ENCODE data around the gene PVALEF. TPM values are rescaled to one million over a fixed set of nuclear protein-coding genes. Genes with fewer than 3 reads are reported as not detected.

PVALEF gene
- total RNA-seq, 1 donor: not detected

- H3K4me3 ChIP-seq (ENCODE audit: low read depth, low read length): no peak overlapping the region
- TF ChIP-seq, protein P1, sequence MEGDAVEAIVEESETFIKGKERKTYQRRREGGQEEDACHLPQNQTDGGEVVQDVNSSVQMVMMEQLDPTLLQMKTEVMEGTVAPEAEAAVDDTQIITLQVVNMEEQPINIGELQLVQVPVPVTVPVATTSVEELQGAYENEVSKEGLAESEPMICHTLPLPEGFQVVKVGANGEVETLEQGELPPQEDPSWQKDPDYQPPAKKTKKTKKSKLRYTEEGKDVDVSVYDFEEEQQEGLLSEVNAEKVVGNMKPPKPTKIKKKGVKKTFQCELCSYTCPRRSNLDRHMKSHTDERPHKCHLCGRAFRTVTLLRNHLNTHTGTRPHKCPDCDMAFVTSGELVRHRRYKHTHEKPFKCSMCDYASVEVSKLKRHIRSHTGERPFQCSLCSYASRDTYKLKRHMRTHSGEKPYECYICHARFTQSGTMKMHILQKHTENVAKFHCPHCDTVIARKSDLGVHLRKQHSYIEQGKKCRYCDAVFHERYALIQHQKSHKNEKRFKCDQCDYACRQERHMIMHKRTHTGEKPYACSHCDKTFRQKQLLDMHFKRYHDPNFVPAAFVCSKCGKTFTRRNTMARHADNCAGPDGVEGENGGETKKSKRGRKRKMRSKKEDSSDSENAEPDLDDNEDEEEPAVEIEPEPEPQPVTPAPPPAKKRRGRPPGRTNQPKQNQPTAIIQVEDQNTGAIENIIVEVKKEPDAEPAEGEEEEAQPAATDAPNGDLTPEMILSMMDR (IDR thresholded peaks at IDR 0.05; ENCODE audit: insufficient read depth, low read depth, low read length): no peak
- no peak for DNase-seq (ENCODE audit: low read depth)
These were observed 16.5 kb downstream of the PVALEF start for GRCh38 chr17:81181811-81182185.

GRCh38 chr17:81182596-81182995, 17.3 kb downstream of the PVALEF start:
- TF ChIP-seq, protein P1 (IDR thresholded peaks at IDR 0.05; ENCODE audit: insufficient read depth, low read depth, low read length): no peak
- DNase-seq (ENCODE audit: low read depth): no peak

GRCh38 chr17:81183316-81183715, 18.0 kb downstream of the PVALEF start:
- no peak for DNase-seq (ENCODE audit: low read depth)
- TF ChIP-seq, protein P1 (IDR thresholded peaks at IDR 0.05; ENCODE audit: insufficient read depth, low read depth, low read length): no peak
- no peak overlapping the region for H3K4me3 ChIP-seq (ENCODE audit: low read depth, low read length)

More at GRCh38 chr17:81182596-81182995, 17.3 kb downstream of the PVALEF start:
- H3K4me3 ChIP-seq (ENCODE audit: low read depth, low read length): no peak overlapping the region

DNA sequence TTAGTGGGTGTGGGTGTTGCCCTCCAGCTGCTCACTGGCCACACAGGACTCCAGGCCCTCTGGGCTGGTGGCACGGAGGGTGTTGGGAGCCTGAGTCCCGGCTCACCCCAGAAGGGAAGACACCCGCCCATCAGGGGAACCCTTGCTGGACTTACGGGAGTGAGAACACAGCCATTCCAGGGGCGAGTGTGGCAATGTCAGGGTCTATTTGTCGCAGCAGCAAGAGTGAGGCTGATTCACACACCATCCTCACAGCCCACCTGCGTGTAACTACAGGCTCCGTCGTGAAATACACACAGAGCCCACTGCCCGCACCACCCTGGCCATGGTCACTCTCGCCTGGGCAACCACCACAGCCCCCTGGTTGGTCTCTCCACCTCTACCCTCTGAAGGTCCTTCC, 18.5 kb downstream of the PVALEF start:
- H3K4me3 ChIP-seq (ENCODE audit: low read depth, low read length): no peak overlapping the region
- DNase-seq (ENCODE audit: low read depth): no peak

DNA sequence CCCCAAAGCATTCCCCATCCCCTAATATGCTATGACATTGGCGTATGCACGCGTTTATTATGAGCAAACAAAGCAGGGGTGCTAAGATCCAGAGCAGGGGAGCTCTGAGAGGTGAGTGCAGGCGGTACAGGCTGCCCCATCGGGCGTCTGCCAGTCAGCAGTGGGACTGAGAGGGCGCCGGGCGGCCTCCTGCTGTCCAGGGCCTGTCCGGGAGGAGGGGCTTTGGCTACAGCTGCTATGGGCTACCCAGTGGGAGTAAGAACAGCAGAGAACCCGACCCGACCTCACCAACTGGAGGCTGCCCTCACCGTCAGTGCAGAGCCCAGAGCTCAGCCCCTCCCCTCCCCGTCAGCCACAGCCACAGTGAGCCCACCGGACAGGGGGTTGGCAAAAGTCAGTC, 19.2 kb downstream of the PVALEF start:
- H3K4me3 ChIP-seq (ENCODE audit: low read depth, low read length): no peak overlapping the region
- no peak for DNase-seq (ENCODE audit: low read depth)
- TF ChIP-seq, protein P1 (IDR thresholded peaks at IDR 0.05; ENCODE audit: insufficient read depth, low read depth, low read length): no peak

More for the DNA sequence above, 18.5 kb downstream of the PVALEF start:
- TF ChIP-seq, protein P1 (IDR thresholded peaks at IDR 0.05; ENCODE audit: insufficient read depth, low read depth, low read length): no peak

GRCh38 chr17:81186203-81186602, 20.9 kb downstream of the PVALEF start:
- no peak for DNase-seq (ENCODE audit: low read depth)
- no peak overlapping the region for H3K4me3 ChIP-seq (ENCODE audit: low read depth, low read length)

GRCh38 chr17:81187120-81187519, 21.8 kb downstream of the PVALEF start:
- TF ChIP-seq, protein P1 (IDR thresholded peaks at IDR 0.05; ENCODE audit: insufficient read depth, low read depth, low read length): no peak

More at GRCh38 chr17:81186203-81186602, 20.9 kb downstream of the PVALEF start:
- TF ChIP-seq, protein P1 (IDR thresholded peaks at IDR 0.05; ENCODE audit: insufficient read depth, low read depth, low read length): no peak

More at GRCh38 chr17:81187120-81187519, 21.8 kb downstream of the PVALEF start:
- no peak overlapping the region for H3K4me3 ChIP-seq (ENCODE audit: low read depth, low read length)
- DNase-seq (ENCODE audit: low read depth): no peak
